OCI-LY3 (cell line): ENCODE data around the gene OR52E2.

ENCODE experiments used
- H2AFZ ChIP-seq: fragments of 200-600, 300-600 bp; shearing (Covaris generic); 2 replicates; pipeline ENCODE4 v1.6.0; 2014; ENCODE audit warnings: antibody characterized with exemption, low read depth, low read length
- H3K27ac ChIP-seq: fragments of 200-600, 300-600 bp; sonication (generic); 2 replicates; pipeline ENCODE4 v1.5.1; 2014; ENCODE audit warnings: mild to moderate bottlenecking, low read length, moderate library complexity, mixed read lengths
- H3K27me3 ChIP-seq: fragments of 200-600, 300-600 bp; sonication (generic); 2 replicates; pipeline ENCODE4 v1.6.1; 2014; ENCODE audit warnings: low read depth, low read length, mixed read lengths
- H3K36me3 ChIP-seq: fragments of 200-600, 300-600 bp; sonication (generic); replicated peaks from 2 replicates; pipeline ENCODE3; 2014; ENCODE audit warnings: low read depth, low read length, mixed read lengths
- H3K4me1 ChIP-seq: fragments of 300-600, 200-600 bp; sonication (generic); 2 replicates; pipeline ENCODE4 v1.6.1; 2014; ENCODE audit warnings: low read length, mixed read lengths
- H3K4me2 ChIP-seq: fragments of 200-600, 300-600 bp; sonication (generic); 2 replicates; pipeline ENCODE4 v1.6.1; 2014; ENCODE audit warnings: low read length, mixed read lengths
- H3K4me3 ChIP-seq: fragments of 300-600, 200-600 bp; sonication (generic); 2 replicates; pipeline ENCODE4 v1.5.1; 2014; ENCODE audit warnings: antibody characterized with exemption, mild to moderate bottlenecking, low read length, moderate library complexity
- H3K79me2 ChIP-seq: fragments of 300-600, 200-600 bp; shearing (Covaris generic); 2 replicates; pipeline ENCODE4 v1.6.1; 2014; ENCODE audit warnings: mild to moderate bottlenecking, low read length, mixed read lengths
- H3K9ac ChIP-seq: fragments of 300-600, 200-600 bp; shearing (Covaris generic); 2 replicates; pipeline ENCODE4 v1.6.0; 2014; ENCODE audit warnings: mild to moderate bottlenecking, low read length, moderate library complexity
- H3K9me3 ChIP-seq: fragments of 200-600, 300-600 bp; shearing (Covaris generic); 2 replicates; pipeline ENCODE4 v1.6.1; 2014; ENCODE audit warnings: low read length, mixed read lengths; ENCODE audit not compliant: insufficient read depth
- H4K20me1 ChIP-seq: fragments of 200-600, 300-600 bp; sonication (generic); 2 replicates; pipeline ENCODE4 v1.6.1; 2016; ENCODE audit warnings: low read length, mixed read lengths; ENCODE audit not compliant: insufficient read depth
- EZH2phosphoT487 ChIP-seq: fragments of 200-600 bp; shearing (Covaris generic); IDR thresholded peaks from 2 replicates; pipeline ENCODE4 v1.6.1; 2018; ENCODE audit warnings: antibody characterized with exemption, mixed run types, low read depth
- TF ChIP-seq, protein P1 (sequence below): fragments of 200-600, 300-600 bp; sonication (generic); IDR thresholded peaks from 2 replicates; pipeline ENCODE4 v1.5.1; 2014; ENCODE audit warnings: antibody characterized with exemption, low read length, low read depth

OR52E2 gene

GRCh38 chr11:5043380-5043779, 16.0 kb downstream of the OR52E2 start:
- Histone ChIP-seq H3K9ac (no peak overlapping the region), H3K27me3 (no peaks in the 10 kb centered on the region), H3K9me3 (no peaks in the 10 kb centered on the region), H4K20me1 (no peaks in the 10 kb centered on the region), H3K4me1 (no peaks in the 10 kb centered on the region), H3K4me3 (no peak overlapping the region), H2AFZ (no peak overlapping the region), H3K79me2 (no peaks in the 10 kb centered on the region), H3K27ac (no peak overlapping the region), H3K4me2 (no peak overlapping the region), H3K36me3 (no peaks in the 10 kb centered on the region)
- no peak for TF ChIP-seq EZH2phosphoT487
- TF ChIP-seq, protein P1, sequence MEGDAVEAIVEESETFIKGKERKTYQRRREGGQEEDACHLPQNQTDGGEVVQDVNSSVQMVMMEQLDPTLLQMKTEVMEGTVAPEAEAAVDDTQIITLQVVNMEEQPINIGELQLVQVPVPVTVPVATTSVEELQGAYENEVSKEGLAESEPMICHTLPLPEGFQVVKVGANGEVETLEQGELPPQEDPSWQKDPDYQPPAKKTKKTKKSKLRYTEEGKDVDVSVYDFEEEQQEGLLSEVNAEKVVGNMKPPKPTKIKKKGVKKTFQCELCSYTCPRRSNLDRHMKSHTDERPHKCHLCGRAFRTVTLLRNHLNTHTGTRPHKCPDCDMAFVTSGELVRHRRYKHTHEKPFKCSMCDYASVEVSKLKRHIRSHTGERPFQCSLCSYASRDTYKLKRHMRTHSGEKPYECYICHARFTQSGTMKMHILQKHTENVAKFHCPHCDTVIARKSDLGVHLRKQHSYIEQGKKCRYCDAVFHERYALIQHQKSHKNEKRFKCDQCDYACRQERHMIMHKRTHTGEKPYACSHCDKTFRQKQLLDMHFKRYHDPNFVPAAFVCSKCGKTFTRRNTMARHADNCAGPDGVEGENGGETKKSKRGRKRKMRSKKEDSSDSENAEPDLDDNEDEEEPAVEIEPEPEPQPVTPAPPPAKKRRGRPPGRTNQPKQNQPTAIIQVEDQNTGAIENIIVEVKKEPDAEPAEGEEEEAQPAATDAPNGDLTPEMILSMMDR: no peak

- no peak overlapping the region for H3K4me2 ChIP-seq
- H3K4me3 ChIP-seq: no peak overlapping the region
- H3K27me3 ChIP-seq: no peaks in the 10 kb centered on the region
- no peaks in the 10 kb centered on the region for H3K4me1 ChIP-seq
- H3K9me3 ChIP-seq: no peaks in the 10 kb centered on the region
- no peak overlapping the region for H3K27ac ChIP-seq
- no peaks in the 10 kb centered on the region for H3K79me2 ChIP-seq
- H3K36me3 ChIP-seq: no peaks in the 10 kb centered on the region
- no peak overlapping the region for H2AFZ ChIP-seq
- H3K9ac ChIP-seq: no peak overlapping the region
- no peaks in the 10 kb centered on the region for H4K20me1 ChIP-seq
- TF ChIP-seq, protein P1: no peak
- no peak for TF ChIP-seq EZH2phosphoT487
Observed at GRCh38 chr11:5042091-5042490, 17.3 kb downstream of the OR52E2 start.

DNA sequence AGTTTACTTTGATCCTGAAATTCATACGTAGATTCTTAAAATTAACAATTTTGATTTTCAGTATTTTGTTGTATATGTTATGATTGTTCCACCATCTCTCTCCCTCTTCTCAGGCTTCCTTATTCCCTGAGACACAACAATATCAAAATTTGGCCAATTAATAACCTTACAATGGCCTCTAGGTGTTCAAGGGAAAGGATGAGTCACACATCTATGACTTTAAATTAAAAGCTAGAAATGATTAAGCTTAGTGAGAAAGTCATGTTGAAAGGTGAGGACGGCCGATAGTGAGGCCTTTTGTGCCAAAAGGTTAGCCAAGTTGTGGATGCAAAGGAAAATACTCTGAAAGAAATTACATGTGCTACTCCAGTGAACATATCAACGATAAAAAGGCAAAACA, 18.6 kb downstream of the OR52E2 start:
- TF ChIP-seq EZH2phosphoT487: no peak
- TF ChIP-seq, protein P1: no peak
- no peaks in the 10 kb centered on the region for H3K27me3 ChIP-seq
- no peak overlapping the region for H2AFZ ChIP-seq

GRCh38 chr11:5038341-5038740, 21.1 kb downstream of the OR52E2 start:
- Histone ChIP-seq H3K27me3 (no peaks in the 10 kb centered on the region), H3K36me3 (no peaks in the 10 kb centered on the region), H3K27ac (no peak overlapping the region), H3K4me3 (no peak overlapping the region), H3K9ac (no peak overlapping the region), H3K4me1 (no peaks in the 10 kb centered on the region), H4K20me1 (no peaks in the 10 kb centered on the region), H3K4me2 (no peak overlapping the region), H2AFZ (no peak overlapping the region), H3K9me3 (no peaks in the 10 kb centered on the region), H3K79me2 (no peaks in the 10 kb centered on the region)
- TF ChIP-seq, protein P1: no peak
- TF ChIP-seq EZH2phosphoT487: no peak

More for the DNA sequence above, 18.6 kb downstream of the OR52E2 start:
- Histone ChIP-seq H3K4me3 (no peak overlapping the region), H3K4me2 (no peak overlapping the region), H3K9ac (no peak overlapping the region), H3K36me3 (no peaks in the 10 kb centered on the region), H3K9me3 (no peaks in the 10 kb centered on the region), H4K20me1 (no peaks in the 10 kb centered on the region), H3K4me1 (no peaks in the 10 kb centered on the region), H3K27ac (no peak overlapping the region), H3K79me2 (no peaks in the 10 kb centered on the region)
